Adrenal gland (tissue), 12 donors: ENCODE results near the gene CHPF. TPM values are rescaled to one million over a fixed set of nuclear protein-coding genes. Genes with fewer than 3 reads are reported as not detected.

Experiments used
- DNase-seq, 7 donors: peaks; one replicate each; pipeline ENCODE4 v3.0.0-alpha.2; 2019 to 2020
- H3K27ac ChIP-seq, 5 donors: fragments of 200-600 bp; sonication (generic) in 4 of 5; 1 replicate in 3 of 5; 2 replicates in 2 of 5; pipeline versions ENCODE4 v1.5.1 to v1.8.0; 2016 to 2020; ENCODE audit warnings: mild to moderate bottlenecking in 1 of 5
- H3K27me3 ChIP-seq: fragments of 200-600 bp; 2 replicates; pipeline ENCODE4 v1.8.0; 2021
- H3K36me3 ChIP-seq, 2 donors: fragments of 200-600 bp; replicated peaks in 1 of 2; 1 replicate in 1 of 2; 2 replicates in 1 of 2; pipeline versions ENCODE4 v1.5.1 to v1.8.0; 2018 to 2022
- H3K4me1 ChIP-seq, 2 donors: fragments of 200-600 bp; replicated peaks in 1 of 2; 1 replicate in 1 of 2; 2 replicates in 1 of 2; pipeline versions ENCODE4 v1.5.1 to v1.8.0; 2018 to 2021
- H3K4me3 ChIP-seq, 4 donors: fragments of 200-600 bp; sonication (generic) in 3 of 4; one replicate each; pipeline ENCODE4 v1.5.1; 2016 to 2018
- H3K9me3 ChIP-seq, 3 donors: fragments of 200-600 bp; sonication (generic) in 1 of 3; replicated peaks in 1 of 3; 1 replicate in 2 of 3; 2 replicates in 1 of 3; pipeline versions ENCODE4 v1.5.1 to v1.8.0; 2016 to 2021
- POLR2A ChIP-seq, 2 donors: fragments of 450-650 bp; IDR thresholded peaks; one replicate each; pipeline ENCODE4 v1.6.1; 2017; ENCODE audit warnings: antibody characterized with exemption in 2 of 2, mild to moderate bottlenecking in 2 of 2, moderate library complexity in 1 of 2
- WGBS, 4 donors: extraction: QIAGEN DNeasy Blood & Tissue Kit in 2 of 4; methylation state at CpG; one replicate each; pipeline versions ENCODE4 v1.1.5 to v1.1.7; 2013 to 2017; 5-methylcytosine and 5-hydroxymethylcytosine counted together
- intact Hi-C, 2 donors: fragments of 100-400 bp; cut with DNase I; formaldehyde crosslinking; loops; one replicate each; pipeline versions ENCODE4 v1.14.1 to v1.15.0; 2022 to 2023
- polyA plus RNA-seq, 3 donors: library from polyadenylated mRNA; stranded (reverse); fragments of 200-250 nt in 2 of 3; fragments of 350-450 nt in 1 of 3; fragmentation: Illumina TruSeq in 1 of 3; extraction: RNeasy Lipid Tissue Mini Kit (QIAGEN cat#74804) in 1 of 3; gene quantifications; one replicate each; pipeline ENCODE4 v1.2.3, GENCODE V29; 2013 to 2014
- total RNA-seq, 9 donors: library from RNA; depleted of rRNA in 4 of 9; stranded (reverse); fragments of >200 nt in 4 of 9; fragments of 120-200 nt in 1 of 9; fragmentation: NEBNext Ultra II Directional in 1 of 9; extraction: Animal tissue kit (Norgen Biotek cat#: 25700) in 1 of 9; gene quantifications; one replicate each; pipeline versions ENCODE4 v1.1.0 to v1.2.4, GENCODE V29; 2013 to 2023
- TF ChIP-seq, protein P1 (sequence below), 6 experiments: fragments of 450-650 bp in 4 of 6; fragments of 200-600 bp in 2 of 6; sonication (generic) in 1 of 6; IDR thresholded peaks; 1 replicate in 5 of 6; 2 replicates in 1 of 6; pipeline versions ENCODE4 v1.5.1 to v1.8.0; 2016 to 2021; ENCODE audit warnings: antibody characterized with exemption in 6 of 6, mild to moderate bottlenecking in 2 of 6, moderate library complexity in 1 of 6
- donor health status: healthy with polysubstance abuse.
- donor health status: Bipolar disorder and iron deficiency.
- donor health status: DM: yes; HTN: yes; CAD: no.
- donor health status: DM: no; HTN: no; CAD: no.
- donor health status: DM: no; HTN: no; CAD: no.
- donor health status: DM: yes; HTN: yes; CAD: no.

CHPF gene
- total and polyA plus RNA-seq, 12 donors: 9.1 to 196 (median 61.1) TPM

DNA sequence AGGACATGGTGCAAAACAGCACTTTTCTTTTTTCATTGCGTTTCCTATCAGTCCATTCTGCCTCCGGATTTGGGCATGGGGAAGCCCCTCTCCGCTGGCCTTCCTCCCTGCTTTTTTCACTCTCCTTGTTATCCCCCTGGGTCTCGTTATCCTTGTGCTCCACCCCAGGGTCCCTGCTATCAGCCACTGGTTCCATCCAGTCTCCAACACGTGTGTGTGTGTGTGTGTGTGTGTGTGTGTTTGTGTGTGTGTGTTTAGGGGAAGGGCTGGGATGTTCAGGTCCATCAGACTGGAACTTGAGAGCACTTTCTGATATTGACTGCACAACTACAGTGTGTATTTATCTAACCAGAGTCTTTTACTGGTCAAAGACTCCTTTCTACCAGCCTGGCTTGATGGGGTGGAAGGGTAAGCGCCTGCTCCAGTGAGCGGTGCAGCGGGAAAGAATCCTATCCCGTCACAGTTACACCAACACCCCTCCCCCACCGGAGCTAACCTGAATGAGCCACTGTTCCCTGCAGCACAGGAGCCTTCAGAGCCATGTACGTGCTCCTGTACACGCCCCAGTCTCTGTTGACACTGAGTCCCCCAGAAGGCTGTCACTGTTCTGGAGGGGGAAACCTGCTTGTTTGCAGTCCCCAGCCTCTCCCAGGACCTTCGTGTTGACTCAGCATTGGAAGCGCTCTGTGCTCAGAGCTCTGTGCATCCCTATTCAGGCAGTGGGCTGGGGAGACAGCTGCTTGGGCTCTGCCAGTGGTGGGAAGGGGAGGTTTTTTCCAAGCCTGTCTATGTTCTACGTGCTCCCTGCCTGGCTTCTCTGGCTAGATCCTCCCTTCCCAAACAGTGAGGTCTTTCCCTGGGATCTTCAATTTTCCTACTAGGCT lies 33.1 kb upstream of the CHPF start:
- 41 to 49% (median 46%) methylated on average over 12 to 15 of the region's 15 CpGs for WGBS, 4 donors
- peaks cover 0 to 7% of the 10 kb centered on the region in 2 donors for H3K4me1 ChIP-seq
- TF ChIP-seq, protein P1, sequence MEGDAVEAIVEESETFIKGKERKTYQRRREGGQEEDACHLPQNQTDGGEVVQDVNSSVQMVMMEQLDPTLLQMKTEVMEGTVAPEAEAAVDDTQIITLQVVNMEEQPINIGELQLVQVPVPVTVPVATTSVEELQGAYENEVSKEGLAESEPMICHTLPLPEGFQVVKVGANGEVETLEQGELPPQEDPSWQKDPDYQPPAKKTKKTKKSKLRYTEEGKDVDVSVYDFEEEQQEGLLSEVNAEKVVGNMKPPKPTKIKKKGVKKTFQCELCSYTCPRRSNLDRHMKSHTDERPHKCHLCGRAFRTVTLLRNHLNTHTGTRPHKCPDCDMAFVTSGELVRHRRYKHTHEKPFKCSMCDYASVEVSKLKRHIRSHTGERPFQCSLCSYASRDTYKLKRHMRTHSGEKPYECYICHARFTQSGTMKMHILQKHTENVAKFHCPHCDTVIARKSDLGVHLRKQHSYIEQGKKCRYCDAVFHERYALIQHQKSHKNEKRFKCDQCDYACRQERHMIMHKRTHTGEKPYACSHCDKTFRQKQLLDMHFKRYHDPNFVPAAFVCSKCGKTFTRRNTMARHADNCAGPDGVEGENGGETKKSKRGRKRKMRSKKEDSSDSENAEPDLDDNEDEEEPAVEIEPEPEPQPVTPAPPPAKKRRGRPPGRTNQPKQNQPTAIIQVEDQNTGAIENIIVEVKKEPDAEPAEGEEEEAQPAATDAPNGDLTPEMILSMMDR (IDR thresholded peaks at IDR 0.05): no peak
- no peak for TF ChIP-seq POLR2A (IDR thresholded peaks at IDR 0.05)
- no peaks in the 10 kb centered on the region for H3K36me3 ChIP-seq
- no peaks in the 10 kb centered on the region for H3K27me3 ChIP-seq
- DNase-seq: peak in 2 of 7 donors; percentile 41 to 54
- H3K9me3 ChIP-seq: no peaks in the 10 kb centered on the region
- H3K4me3 ChIP-seq: no peak overlapping the region
- H3K27ac ChIP-seq: no peak overlapping the region
- intact Hi-C loops: no loop called here

DNA sequence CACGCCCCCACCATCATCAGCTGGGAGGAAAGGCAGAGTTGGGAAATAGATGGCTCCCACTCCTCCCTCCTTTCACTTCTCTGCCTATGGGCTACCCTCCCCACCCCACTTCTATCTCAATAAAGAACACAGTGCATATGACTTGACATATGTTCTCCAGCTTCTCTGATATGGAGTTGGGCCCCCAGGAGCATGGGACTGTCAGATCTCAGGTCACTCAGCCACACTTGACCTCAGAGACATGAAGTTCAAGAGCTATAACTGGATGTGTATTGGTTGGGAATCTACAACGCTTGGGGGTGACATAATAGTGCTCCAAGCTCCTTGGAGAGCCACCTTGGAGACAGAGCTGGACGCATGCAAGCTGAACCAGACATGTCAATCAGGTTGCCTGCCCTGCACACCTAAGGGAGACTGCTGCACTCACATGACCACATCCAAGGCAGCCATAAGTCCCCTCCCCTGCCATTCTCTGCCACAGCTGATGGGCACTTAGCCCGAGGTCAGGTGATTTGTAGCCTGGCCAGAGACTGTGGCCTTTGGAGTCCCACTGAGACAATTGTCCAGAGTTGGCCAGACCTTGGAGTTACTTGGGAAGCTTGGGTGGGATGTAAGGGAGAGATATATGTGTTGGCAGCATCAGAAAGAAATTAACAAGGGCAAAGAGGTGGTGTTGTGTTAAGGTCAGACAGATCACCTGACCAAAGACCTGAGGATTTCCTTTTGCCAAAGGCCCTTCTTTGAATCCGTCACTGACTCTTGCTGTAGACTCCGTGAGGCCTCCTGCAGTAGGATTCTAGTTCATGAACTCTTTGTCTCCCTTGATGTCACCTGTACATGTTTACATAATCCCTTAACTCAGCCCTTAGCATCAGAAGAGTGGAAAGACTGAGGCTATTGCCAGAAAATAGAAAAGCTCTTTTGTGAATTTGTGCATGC lies 32.2 kb upstream of the CHPF start:
- no peak for DNase-seq
- peaks cover 0 to 11% of the 10 kb centered on the region in 2 donors for H3K4me1 ChIP-seq
- H3K4me3 ChIP-seq: no peak overlapping the region
- H3K36me3 ChIP-seq: no peaks in the 10 kb centered on the region
- 68 to 77% (median 72%) methylated on average over 4 to 6 of the region's 6 CpGs for WGBS, 4 donors
- TF ChIP-seq, protein P1 (IDR thresholded peaks at IDR 0.05): no peak
- TF ChIP-seq POLR2A (IDR thresholded peaks at IDR 0.05): no peak
- no peaks in the 10 kb centered on the region for H3K27me3 ChIP-seq
- H3K27ac ChIP-seq: no peak overlapping the region
- intact Hi-C loops: no loop called here
- H3K9me3 ChIP-seq: no peaks in the 10 kb centered on the region

DNA sequence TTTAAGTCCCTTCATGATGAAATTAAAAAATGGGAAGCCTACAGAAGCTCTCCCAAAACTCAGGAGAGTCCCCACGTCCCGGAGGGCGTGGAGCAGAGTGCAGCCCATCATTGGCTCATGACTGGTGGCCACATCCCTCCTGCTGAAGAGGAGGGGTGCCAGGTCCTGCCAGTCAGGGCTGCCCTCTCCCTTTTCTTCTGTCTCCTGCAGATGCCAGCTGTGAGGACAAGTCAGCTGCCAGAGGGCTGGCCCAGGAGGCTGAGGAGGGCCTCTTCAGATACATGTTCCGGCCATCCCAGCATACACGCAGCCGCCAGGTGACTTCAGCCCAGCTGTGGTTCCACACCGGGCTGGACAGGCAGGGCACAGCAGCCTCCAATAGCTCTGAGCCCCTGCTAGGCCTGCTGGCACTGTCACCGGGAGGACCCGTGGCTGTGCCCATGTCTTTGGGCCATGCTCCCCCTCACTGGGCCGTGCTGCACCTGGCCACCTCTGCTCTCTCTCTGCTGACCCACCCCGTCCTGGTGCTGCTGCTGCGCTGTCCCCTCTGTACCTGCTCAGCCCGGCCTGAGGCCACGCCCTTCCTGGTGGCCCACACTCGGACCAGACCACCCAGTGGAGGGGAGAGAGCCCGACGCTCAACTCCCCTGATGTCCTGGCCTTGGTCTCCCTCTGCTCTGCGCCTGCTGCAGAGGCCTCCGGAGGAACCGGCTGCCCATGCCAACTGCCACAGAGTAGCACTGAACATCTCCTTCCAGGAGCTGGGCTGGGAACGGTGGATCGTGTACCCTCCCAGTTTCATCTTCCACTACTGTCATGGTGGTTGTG lies 31.1 kb upstream of the CHPF start:
- 86 to 92% (median 89%) methylated on average over 8 to 22 of the region's 22 CpGs for WGBS, 4 donors
- Histone ChIP-seq H3K9me3 (no peaks in the 10 kb centered on the region), H3K4me1 (peaks cover 7 to 16% of the 10 kb centered on the region in 2 donors), H3K36me3 (no peaks in the 10 kb centered on the region), H3K4me3 (no peak overlapping the region), H3K27me3 (no peaks in the 10 kb centered on the region), H3K27ac (no peak overlapping the region)
- TF ChIP-seq POLR2A (IDR thresholded peaks at IDR 0.05): no peak
- TF ChIP-seq, protein P1 (IDR thresholded peaks at IDR 0.05): no peak
- peak in 2 of 7 donors; percentile 54 to 60 for DNase-seq
- intact Hi-C loops: no loop called here
